Heart left ventricle (tissue), 13 donors: ENCODE data around the gene SLC2A5.

Source experiments
- CTCF ChIP-seq, 12 donors: fragments of 200-600 bp; sonication (generic) in 4 of 12; IDR thresholded peaks; one replicate each; pipeline versions ENCODE4 v1.5.0 to v1.8.0; 2018 to 2022; ENCODE audit warnings: antibody characterized with exemption in 12 of 12, mild to moderate bottlenecking in 5 of 12
- POLR2A ChIP-seq, 2 donors: fragments of 450-650 bp; IDR thresholded peaks; one replicate each; pipeline ENCODE4 v1.6.1; 2017; ENCODE audit warnings: antibody characterized with exemption in 2 of 2, mild to moderate bottlenecking in 2 of 2, moderate library complexity in 2 of 2
- donor health status: ischemic (EF 13 %, LVEDD 7.1; RV severe dilation, severe dysfunction).
- donor health status: DM: no; HTN: yes; CAD: no.
- donor health status: DM: no; HTN: no; CAD: no.
- donor health status: ischemic (EF 25% LVEDD 6.9; RV normal size, moderate dysfunction).
- donor health status: ischemic (EF 25% LVEDD 5.7; RV mildly dilated, moderate dysfunction).
- donor health status: ischemic (EF 35%, LVEDD 5.7; RV mildly dilated, moderate dysfunction).
- donor health status: nonischemic (EF 11% LVEDD 7.7; RV severe dilation, severe dysfunction).
- donor health status: DM: yes; HTN: yes; CAD: no.
- donor health status: PGD.
- donor health status: ischemic (EF 29% LVEDD 5.4; RV normal size, mild dysfunction).
- donor health status: nonischemic (EF 23%, LVEDD 6.1; RV moderate dilation, normal function).

GRCh38 chr1:8989821-8990220 is 79.6 kb downstream of the SLC2A5 start:
- no peak for TF ChIP-seq CTCF (IDR thresholded peaks at IDR 0.05)
- TF ChIP-seq POLR2A (IDR thresholded peaks at IDR 0.05): no peak
